ENCODE measurements around the gene CASZ1.

Gene CASZ1

GRCh38 chr1:10612436-10613160 is 183.8 kb downstream of the CASZ1 start:
- Mint-ChIP-seq H3K27me3 (no peaks in the 10 kb centered on the region), H3K9me3 (no peaks in the 10 kb centered on the region), H3K36me3 (ENCODE audit: insufficient read depth) (peaks cover 3% of the 10 kb centered on the region), H3K4me3 (no peak overlapping the region), H3K27ac (ENCODE audit: low read depth) (no peak overlapping the region), H3K4me1 (no peaks in the 10 kb centered on the region)
- no peak for ATAC-seq (replicated peaks; ENCODE audit: extremely low read depth, poor library complexity, severe bottlenecking)
- DNase-seq (ENCODE audit: low spot score in 2 of 2): no peak

- ATAC-seq (replicated peaks; ENCODE audit: extremely low read depth, poor library complexity, severe bottlenecking): no peak
- no peaks in the 10 kb centered on the region for H3K9me3 Mint-ChIP-seq
- H3K27me3 Mint-ChIP-seq: no peaks in the 10 kb centered on the region
- no peak overlapping the region for H3K4me3 Mint-ChIP-seq
- H3K36me3 Mint-ChIP-seq (ENCODE audit: insufficient read depth): peaks cover 1% of the 10 kb centered on the region
- no peak overlapping the region for H3K27ac Mint-ChIP-seq (ENCODE audit: low read depth)
- no peaks in the 10 kb centered on the region for H3K4me1 Mint-ChIP-seq
- DNase-seq (ENCODE audit: low spot score in 2 of 2): no peak
Observed at GRCh38 chr1:10610901-10611600, 185.4 kb downstream of the CASZ1 start.

- Mint-ChIP-seq H3K36me3 (ENCODE audit: insufficient read depth) (no peaks in the 10 kb centered on the region), H3K27ac (ENCODE audit: low read depth) (no peak overlapping the region), H3K9me3 (no peaks in the 10 kb centered on the region), H3K4me3 (no peak overlapping the region), H3K27me3 (no peaks in the 10 kb centered on the region), H3K4me1 (no peaks in the 10 kb centered on the region)
- ATAC-seq (replicated peaks; ENCODE audit: extremely low read depth, poor library complexity, severe bottlenecking) (no peak), DNase-seq (ENCODE audit: low spot score in 2 of 2) (no peak)
Observed at GRCh38 chr1:10608690-10609089, 187.8 kb downstream of the CASZ1 start.

- H3K36me3 Mint-ChIP-seq (ENCODE audit: insufficient read depth): no peaks in the 10 kb centered on the region
Observed at GRCh38 chr1:10607228-10607627, 189.2 kb downstream of the CASZ1 start.

GRCh38 chr1:10606064-10606463 is 190.4 kb downstream of the CASZ1 start:
- ATAC-seq (replicated peaks; ENCODE audit: extremely low read depth, poor library complexity, severe bottlenecking) (no peak), DNase-seq (ENCODE audit: low spot score in 2 of 2) (no peak)
- no peaks in the 10 kb centered on the region for H3K9me3 Mint-ChIP-seq
- H3K4me3 Mint-ChIP-seq: no peak overlapping the region
- no peaks in the 10 kb centered on the region for H3K27me3 Mint-ChIP-seq
- H3K36me3 Mint-ChIP-seq (ENCODE audit: insufficient read depth): no peaks in the 10 kb centered on the region
- H3K27ac Mint-ChIP-seq (ENCODE audit: low read depth): no peak overlapping the region
- H3K4me1 Mint-ChIP-seq: no peaks in the 10 kb centered on the region

More at GRCh38 chr1:10607228-10607627, 189.2 kb downstream of the CASZ1 start:
- ATAC-seq (replicated peaks; ENCODE audit: extremely low read depth, poor library complexity, severe bottlenecking): no peak
- Mint-ChIP-seq H3K27ac (ENCODE audit: low read depth) (no peak overlapping the region), H3K27me3 (no peaks in the 10 kb centered on the region), H3K4me1 (no peaks in the 10 kb centered on the region), H3K9me3 (no peaks in the 10 kb centered on the region), H3K4me3 (no peak overlapping the region)
- DNase-seq (ENCODE audit: low spot score in 2 of 2): no peak

- Mint-ChIP-seq H3K27me3 (no peaks in the 10 kb centered on the region), H3K4me3 (no peak overlapping the region), H3K36me3 (ENCODE audit: insufficient read depth) (no peaks in the 10 kb centered on the region), H3K4me1 (no peaks in the 10 kb centered on the region), H3K27ac (ENCODE audit: low read depth) (no peak overlapping the region), H3K9me3 (no peaks in the 10 kb centered on the region)
- DNase-seq (ENCODE audit: low spot score in 2 of 2): no peak
- no peak for ATAC-seq (replicated peaks; ENCODE audit: extremely low read depth, poor library complexity, severe bottlenecking)
Observed at GRCh38 chr1:10604966-10605365, 191.5 kb downstream of the CASZ1 start.

GRCh38 chr1:10602936-10603335 is 193.5 kb downstream of the CASZ1 start:
- Mint-ChIP-seq H3K36me3 (ENCODE audit: insufficient read depth) (peaks cover 2% of the 10 kb centered on the region), H3K4me3 (no peak overlapping the region), H3K4me1 (no peaks in the 10 kb centered on the region), H3K27me3 (no peaks in the 10 kb centered on the region), H3K9me3 (no peaks in the 10 kb centered on the region), H3K27ac (ENCODE audit: low read depth) (no peak overlapping the region)
- no peak for DNase-seq (ENCODE audit: low spot score in 2 of 2)
- ATAC-seq (replicated peaks; ENCODE audit: extremely low read depth, poor library complexity, severe bottlenecking): no peak

GRCh38 chr1:10601342-10602070 is 194.9 kb downstream of the CASZ1 start:
- H3K4me3 Mint-ChIP-seq: no peak overlapping the region
- H3K36me3 Mint-ChIP-seq (ENCODE audit: insufficient read depth): peaks cover 2% of the 10 kb centered on the region
- no peaks in the 10 kb centered on the region for H3K27me3 Mint-ChIP-seq
- no peak for DNase-seq (ENCODE audit: low spot score in 2 of 2)
- no peak for ATAC-seq (replicated peaks; ENCODE audit: extremely low read depth, poor library complexity, severe bottlenecking)
- no peaks in the 10 kb centered on the region for H3K9me3 Mint-ChIP-seq
- H3K27ac Mint-ChIP-seq (ENCODE audit: low read depth): no peak overlapping the region
- no peaks in the 10 kb centered on the region for H3K4me1 Mint-ChIP-seq

- H3K4me3 Mint-ChIP-seq: no peak overlapping the region
- H3K4me1 Mint-ChIP-seq: no peaks in the 10 kb centered on the region
- H3K27ac Mint-ChIP-seq (ENCODE audit: low read depth): no peak overlapping the region
- H3K27me3 Mint-ChIP-seq: no peaks in the 10 kb centered on the region
- no peak for ATAC-seq (replicated peaks; ENCODE audit: extremely low read depth, poor library complexity, severe bottlenecking)
- no peaks in the 10 kb centered on the region for H3K9me3 Mint-ChIP-seq
- no peak for DNase-seq (ENCODE audit: low spot score in 2 of 2)
- peaks cover 2% of the 10 kb centered on the region for H3K36me3 Mint-ChIP-seq (ENCODE audit: insufficient read depth)
Observed at GRCh38 chr1:10599194-10599861, 197.1 kb downstream of the CASZ1 start.

- Mint-ChIP-seq H3K36me3 (ENCODE audit: insufficient read depth) (peaks cover 2% of the 10 kb centered on the region), H3K27ac (ENCODE audit: low read depth) (no peak overlapping the region), H3K9me3 (no peaks in the 10 kb centered on the region), H3K4me1 (no peaks in the 10 kb centered on the region), H3K4me3 (no peak overlapping the region), H3K27me3 (no peaks in the 10 kb centered on the region)
- DNase-seq (ENCODE audit: low spot score in 2 of 2): no peak
- ATAC-seq (replicated peaks; ENCODE audit: extremely low read depth, poor library complexity, severe bottlenecking): no peak
Observed at GRCh38 chr1:10598389-10598702, 198.1 kb downstream of the CASZ1 start.

GRCh38 chr1:10597492-10598388 is 198.7 kb downstream of the CASZ1 start:
- no peaks in the 10 kb centered on the region for H3K27me3 Mint-ChIP-seq
- ATAC-seq (replicated peaks; ENCODE audit: extremely low read depth, poor library complexity, severe bottlenecking) (no peak), DNase-seq (ENCODE audit: low spot score in 2 of 2) (no peak)
- H3K9me3 Mint-ChIP-seq: no peaks in the 10 kb centered on the region
- no peak overlapping the region for H3K27ac Mint-ChIP-seq (ENCODE audit: low read depth)
- no peaks in the 10 kb centered on the region for H3K4me1 Mint-ChIP-seq
- peaks cover 2% of the 10 kb centered on the region for H3K36me3 Mint-ChIP-seq (ENCODE audit: insufficient read depth)
- H3K4me3 Mint-ChIP-seq: no peak overlapping the region

- H3K36me3 Mint-ChIP-seq (ENCODE audit: insufficient read depth): peaks cover 2% of the 10 kb centered on the region
- H3K27me3 Mint-ChIP-seq: no peaks in the 10 kb centered on the region
- DNase-seq (ENCODE audit: low spot score in 2 of 2) (no peak), ATAC-seq (replicated peaks; ENCODE audit: extremely low read depth, poor library complexity, severe bottlenecking) (no peak)
- H3K4me3 Mint-ChIP-seq: no peak overlapping the region
- H3K4me1 Mint-ChIP-seq: no peaks in the 10 kb centered on the region
- H3K9me3 Mint-ChIP-seq: no peaks in the 10 kb centered on the region
- H3K27ac Mint-ChIP-seq (ENCODE audit: low read depth): no peak overlapping the region
Observed at GRCh38 chr1:10596780-10597179, 199.7 kb downstream of the CASZ1 start.
